Body of pancreas (tissue), 4 donors: Measurements from ENCODE around the gene ASCC2.
"Not testable (repeated sequence)": the region's sequence is repeated elsewhere in the genome, so short reads cannot be mapped to it uniquely, and the experiment has no call there.

ENCODE experiments used
- CTCF ChIP-seq, 7 experiments: fragments of 450-650 bp in 4 of 7; fragments of 200-600 bp in 3 of 7; sonication (generic) in 3 of 7; IDR thresholded peaks; one replicate each; pipeline ENCODE4 v1.5.1; 2016 to 2019; ENCODE audit warnings: antibody characterized with exemption in 7 of 7
- POLR2A ChIP-seq, 3 donors: fragments of 450-650 bp; IDR thresholded peaks; one replicate each; pipeline ENCODE4 v1.6.1; 2016; ENCODE audit warnings: antibody characterized with exemption in 3 of 3, mild to moderate bottlenecking in 2 of 3

GRCh38 chr22:29859030-29859429 is 21.0 kb upstream of the ASCC2 start:
- TF ChIP-seq CTCF, POLR2A (IDR thresholded peaks at IDR 0.05): not testable (repeated sequence)
